ENCODE data around the gene SGO1.

DNA sequence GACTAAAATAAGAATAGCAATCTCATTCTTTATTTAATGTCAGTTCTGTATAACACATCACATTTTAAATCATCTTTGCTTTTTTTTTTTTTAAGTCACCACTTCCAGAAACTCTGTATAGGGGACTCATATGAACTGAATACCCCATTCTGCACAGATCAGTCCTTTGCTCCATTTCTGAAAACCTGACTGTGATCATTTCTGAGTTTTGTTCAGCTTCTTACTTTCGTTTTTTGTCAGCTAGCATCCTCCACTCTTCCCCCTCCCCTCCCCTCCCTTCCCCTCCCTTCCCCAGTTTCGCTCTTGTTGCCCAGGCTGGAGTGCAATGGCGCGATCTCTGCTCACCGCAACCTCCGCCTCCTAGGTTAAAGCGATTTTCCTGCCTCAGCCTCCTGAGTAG, 49.8 kb upstream of the SGO1 start:
- no peak for TF ChIP-seq EP300 (IDR thresholded peaks at IDR 0.05)
- TF ChIP-seq, protein P1, sequence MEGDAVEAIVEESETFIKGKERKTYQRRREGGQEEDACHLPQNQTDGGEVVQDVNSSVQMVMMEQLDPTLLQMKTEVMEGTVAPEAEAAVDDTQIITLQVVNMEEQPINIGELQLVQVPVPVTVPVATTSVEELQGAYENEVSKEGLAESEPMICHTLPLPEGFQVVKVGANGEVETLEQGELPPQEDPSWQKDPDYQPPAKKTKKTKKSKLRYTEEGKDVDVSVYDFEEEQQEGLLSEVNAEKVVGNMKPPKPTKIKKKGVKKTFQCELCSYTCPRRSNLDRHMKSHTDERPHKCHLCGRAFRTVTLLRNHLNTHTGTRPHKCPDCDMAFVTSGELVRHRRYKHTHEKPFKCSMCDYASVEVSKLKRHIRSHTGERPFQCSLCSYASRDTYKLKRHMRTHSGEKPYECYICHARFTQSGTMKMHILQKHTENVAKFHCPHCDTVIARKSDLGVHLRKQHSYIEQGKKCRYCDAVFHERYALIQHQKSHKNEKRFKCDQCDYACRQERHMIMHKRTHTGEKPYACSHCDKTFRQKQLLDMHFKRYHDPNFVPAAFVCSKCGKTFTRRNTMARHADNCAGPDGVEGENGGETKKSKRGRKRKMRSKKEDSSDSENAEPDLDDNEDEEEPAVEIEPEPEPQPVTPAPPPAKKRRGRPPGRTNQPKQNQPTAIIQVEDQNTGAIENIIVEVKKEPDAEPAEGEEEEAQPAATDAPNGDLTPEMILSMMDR (IDR thresholded peaks at IDR 0.05) = no peak

Measured in tibial nerve (tissue), 4 donors.